ENCODE data around the gene ESAM. TPM values are rescaled to one million over a fixed set of nuclear protein-coding genes. Genes with fewer than 3 reads are reported as not detected.

ESAM gene
- polyA plus RNA-seq, 2 donors = 16.8 to 34.1 TPM

GRCh38 chr11:124724979-124725718, 36.9 kb downstream of the ESAM start:
- WGBS, 2 donors = 42 to 46% methylated on average over 14 of the region's 14 CpGs
- H3K27me3 ChIP-seq (ENCODE audit: control insufficient read depth in 1 of 2, insufficient read depth in 2 of 2, low read length in 2 of 2) = peaks cover 0 to 4% of the 10 kb centered on the region in 2 donors
- H3K4me1 ChIP-seq (ENCODE audit: control insufficient read depth in 2 of 2, insufficient read depth in 2 of 2, low read length in 1 of 2) = no peaks in the 10 kb centered on the region
- no peak overlapping the region for H3K27ac ChIP-seq (ENCODE audit: low read depth in 2 of 2, low read length in 1 of 2)
- H3K9me3 ChIP-seq (ENCODE audit: control insufficient read depth in 2 of 2, insufficient read depth in 1 of 2, low read depth in 1 of 2, low read length in 1 of 2) = no peaks in the 10 kb centered on the region
- H3K4me3 ChIP-seq (ENCODE audit: low read depth in 1 of 2, low read length in 2 of 2) = no peak overlapping the region
- no peaks in the 10 kb centered on the region for H3K36me3 ChIP-seq (ENCODE audit: control insufficient read depth in 2 of 2, insufficient read depth in 2 of 2, low read length in 1 of 2)

- 42 to 48% methylated on average over 6 of the region's 6 CpGs for WGBS, 2 donors
- peaks cover 2 to 6% of the 10 kb centered on the region in 2 donors for H3K4me1 ChIP-seq (ENCODE audit: control insufficient read depth in 2 of 2, insufficient read depth in 2 of 2, low read length in 1 of 2)
- no peak overlapping the region for H3K4me3 ChIP-seq (ENCODE audit: low read depth in 1 of 2, low read length in 2 of 2)
- H3K9me3 ChIP-seq (ENCODE audit: control insufficient read depth in 2 of 2, insufficient read depth in 1 of 2, low read depth in 1 of 2, low read length in 1 of 2) = no peaks in the 10 kb centered on the region
- no peaks in the 10 kb centered on the region for H3K36me3 ChIP-seq (ENCODE audit: control insufficient read depth in 2 of 2, insufficient read depth in 2 of 2, low read length in 1 of 2)
- no peak overlapping the region for H3K27ac ChIP-seq (ENCODE audit: low read depth in 2 of 2, low read length in 1 of 2)
- peaks cover 0 to 4% of the 10 kb centered on the region in 2 donors for H3K27me3 ChIP-seq (ENCODE audit: control insufficient read depth in 1 of 2, insufficient read depth in 2 of 2, low read length in 2 of 2)
Measured at GRCh38 chr11:124722176-124722575, 39.9 kb downstream of the ESAM start.

GRCh38 chr11:124719534-124719933, 42.6 kb downstream of the ESAM start:
- Histone ChIP-seq H3K4me3 (ENCODE audit: low read depth in 1 of 2, low read length in 2 of 2) (no peak overlapping the region), H3K9me3 (ENCODE audit: control insufficient read depth in 2 of 2, insufficient read depth in 1 of 2, low read depth in 1 of 2, low read length in 1 of 2) (no peaks in the 10 kb centered on the region), H3K27me3 (ENCODE audit: control insufficient read depth in 1 of 2, insufficient read depth in 2 of 2, low read length in 2 of 2) (peaks cover 0 to 4% of the 10 kb centered on the region in 2 donors), H3K4me1 (ENCODE audit: control insufficient read depth in 2 of 2, insufficient read depth in 2 of 2, low read length in 1 of 2) (peaks cover 2 to 6% of the 10 kb centered on the region in 2 donors), H3K27ac (ENCODE audit: low read depth in 2 of 2, low read length in 1 of 2) (no peak overlapping the region), H3K36me3 (ENCODE audit: control insufficient read depth in 2 of 2, insufficient read depth in 2 of 2, low read length in 1 of 2) (no peaks in the 10 kb centered on the region)
- WGBS, 2 donors = 53 to 59% methylated on average over 2 of the region's 2 CpGs

- Histone ChIP-seq H3K36me3 (ENCODE audit: control insufficient read depth in 2 of 2, insufficient read depth in 2 of 2, low read length in 1 of 2) (no peaks in the 10 kb centered on the region), H3K27me3 (ENCODE audit: control insufficient read depth in 1 of 2, insufficient read depth in 2 of 2, low read length in 2 of 2) (peaks cover 0 to 4% of the 10 kb centered on the region in 2 donors), H3K27ac (ENCODE audit: low read depth in 2 of 2, low read length in 1 of 2) (no peak overlapping the region), H3K9me3 (ENCODE audit: control insufficient read depth in 2 of 2, insufficient read depth in 1 of 2, low read depth in 1 of 2, low read length in 1 of 2) (no peaks in the 10 kb centered on the region), H3K4me1 (ENCODE audit: control insufficient read depth in 2 of 2, insufficient read depth in 2 of 2, low read length in 1 of 2) (peaks cover 2 to 6% of the 10 kb centered on the region in 2 donors), H3K4me3 (ENCODE audit: low read depth in 1 of 2, low read length in 2 of 2) (no peak overlapping the region)
- WGBS, 2 donors = 52 to 61% methylated on average over 14 of the region's 14 CpGs
Measured at GRCh38 chr11:124718801-124719200, 43.3 kb downstream of the ESAM start.

- no peak overlapping the region for H3K27ac ChIP-seq (ENCODE audit: low read depth in 2 of 2, low read length in 1 of 2)
- no peaks in the 10 kb centered on the region for H3K9me3 ChIP-seq (ENCODE audit: control insufficient read depth in 2 of 2, insufficient read depth in 1 of 2, low read depth in 1 of 2, low read length in 1 of 2)
- 0 to 1% methylated on average over 44 to 45 of the region's 45 CpGs for WGBS, 2 donors
- peaks cover 2 to 6% of the 10 kb centered on the region in 2 donors for H3K4me1 ChIP-seq (ENCODE audit: control insufficient read depth in 2 of 2, insufficient read depth in 2 of 2, low read length in 1 of 2)
- H3K36me3 ChIP-seq (ENCODE audit: control insufficient read depth in 2 of 2, insufficient read depth in 2 of 2, low read length in 1 of 2) = no peaks in the 10 kb centered on the region
- peak overlapping the region; percentile 22 to 37 for H3K4me3 ChIP-seq (ENCODE audit: low read depth in 1 of 2, low read length in 2 of 2)
- H3K27me3 ChIP-seq (ENCODE audit: control insufficient read depth in 1 of 2, insufficient read depth in 2 of 2, low read length in 2 of 2) = peaks cover 0 to 4% of the 10 kb centered on the region in 2 donors
Measured at GRCh38 chr11:124717786-124718651, 44.1 kb downstream of the ESAM start.

GRCh38 chr11:124717421-124717785, 44.7 kb downstream of the ESAM start:
- Histone ChIP-seq H3K27me3 (ENCODE audit: control insufficient read depth in 1 of 2, insufficient read depth in 2 of 2, low read length in 2 of 2) (peaks cover 0 to 4% of the 10 kb centered on the region in 2 donors), H3K4me3 (ENCODE audit: low read depth in 1 of 2, low read length in 2 of 2) (peak overlapping the region in 1 of 2 donors; percentile 37), H3K27ac (ENCODE audit: low read depth in 2 of 2, low read length in 1 of 2) (no peak overlapping the region), H3K9me3 (ENCODE audit: control insufficient read depth in 2 of 2, insufficient read depth in 1 of 2, low read depth in 1 of 2, low read length in 1 of 2) (no peaks in the 10 kb centered on the region), H3K4me1 (ENCODE audit: control insufficient read depth in 2 of 2, insufficient read depth in 2 of 2, low read length in 1 of 2) (peaks cover 2 to 6% of the 10 kb centered on the region in 2 donors), H3K36me3 (ENCODE audit: control insufficient read depth in 2 of 2, insufficient read depth in 2 of 2, low read length in 1 of 2) (no peaks in the 10 kb centered on the region)
- WGBS, 2 donors = 21 to 30% methylated on average over 7 of the region's 7 CpGs

- Histone ChIP-seq H3K4me3 (ENCODE audit: low read depth in 1 of 2, low read length in 2 of 2) (no peak overlapping the region), H3K36me3 (ENCODE audit: control insufficient read depth in 2 of 2, insufficient read depth in 2 of 2, low read length in 1 of 2) (no peaks in the 10 kb centered on the region), H3K4me1 (ENCODE audit: control insufficient read depth in 2 of 2, insufficient read depth in 2 of 2, low read length in 1 of 2) (peaks cover 2 to 6% of the 10 kb centered on the region in 2 donors), H3K9me3 (ENCODE audit: control insufficient read depth in 2 of 2, insufficient read depth in 1 of 2, low read depth in 1 of 2, low read length in 1 of 2) (no peaks in the 10 kb centered on the region), H3K27me3 (ENCODE audit: control insufficient read depth in 1 of 2, insufficient read depth in 2 of 2, low read length in 2 of 2) (no peaks in the 10 kb centered on the region), H3K27ac (ENCODE audit: low read depth in 2 of 2, low read length in 1 of 2) (no peak overlapping the region)
- WGBS, 2 donors = 66 to 70% methylated on average over 3 of the region's 3 CpGs
Measured at GRCh38 chr11:124716591-124716990, 45.5 kb downstream of the ESAM start.

- Histone ChIP-seq H3K4me1 (ENCODE audit: control insufficient read depth in 2 of 2, insufficient read depth in 2 of 2, low read length in 1 of 2) (no peaks in the 10 kb centered on the region), H3K4me3 (ENCODE audit: low read depth in 1 of 2, low read length in 2 of 2) (no peak overlapping the region), H3K27ac (ENCODE audit: low read depth in 2 of 2, low read length in 1 of 2) (no peak overlapping the region), H3K9me3 (ENCODE audit: control insufficient read depth in 2 of 2, insufficient read depth in 1 of 2, low read depth in 1 of 2, low read length in 1 of 2) (peaks cover 2% of the 10 kb centered on the region in 2 donors), H3K27me3 (ENCODE audit: control insufficient read depth in 1 of 2, insufficient read depth in 2 of 2, low read length in 2 of 2) (no peaks in the 10 kb centered on the region), H3K36me3 (ENCODE audit: control insufficient read depth in 2 of 2, insufficient read depth in 2 of 2, low read length in 1 of 2) (no peaks in the 10 kb centered on the region)
- 63 to 67% methylated on average over 3 of the region's 3 CpGs for WGBS, 2 donors
Measured at GRCh38 chr11:124712392-124712791, 49.7 kb downstream of the ESAM start.

GRCh38 chr11:124707829-124708228, 54.3 kb downstream of the ESAM start:
- H3K27me3 ChIP-seq (ENCODE audit: control insufficient read depth in 1 of 2, insufficient read depth in 2 of 2, low read length in 2 of 2) = no peaks in the 10 kb centered on the region
- peaks cover 2% of the 10 kb centered on the region in 2 donors for H3K9me3 ChIP-seq (ENCODE audit: control insufficient read depth in 2 of 2, insufficient read depth in 1 of 2, low read depth in 1 of 2, low read length in 1 of 2)
- H3K36me3 ChIP-seq (ENCODE audit: control insufficient read depth in 2 of 2, insufficient read depth in 2 of 2, low read length in 1 of 2) = no peaks in the 10 kb centered on the region
- H3K27ac ChIP-seq (ENCODE audit: low read depth in 2 of 2, low read length in 1 of 2) = no peak overlapping the region
- no peaks in the 10 kb centered on the region for H3K4me1 ChIP-seq (ENCODE audit: control insufficient read depth in 2 of 2, insufficient read depth in 2 of 2, low read length in 1 of 2)
- WGBS, 2 donors = 81% methylated on average over 4 of the region's 4 CpGs
- H3K4me3 ChIP-seq (ENCODE audit: low read depth in 1 of 2, low read length in 2 of 2) = no peak overlapping the region

All from esophagus (tissue), 2 donors.